GM21737 (cell line): Measurements from ENCODE around the gene RPS25.
"Not testable (repeated sequence)": the region's sequence is repeated elsewhere in the genome, so short reads cannot be mapped to it uniquely, and the experiment has no call there.

Experiments
- ATAC-seq: cut with Tn5 transposase; IDR thresholded peaks from one replicate; pipeline ENCODE4 v1.9.1; 2021; ENCODE audit warnings: mild to moderate bottlenecking, moderate library complexity; ENCODE audit not compliant: unreplicated experiment

The RPS25 gene

DNA sequence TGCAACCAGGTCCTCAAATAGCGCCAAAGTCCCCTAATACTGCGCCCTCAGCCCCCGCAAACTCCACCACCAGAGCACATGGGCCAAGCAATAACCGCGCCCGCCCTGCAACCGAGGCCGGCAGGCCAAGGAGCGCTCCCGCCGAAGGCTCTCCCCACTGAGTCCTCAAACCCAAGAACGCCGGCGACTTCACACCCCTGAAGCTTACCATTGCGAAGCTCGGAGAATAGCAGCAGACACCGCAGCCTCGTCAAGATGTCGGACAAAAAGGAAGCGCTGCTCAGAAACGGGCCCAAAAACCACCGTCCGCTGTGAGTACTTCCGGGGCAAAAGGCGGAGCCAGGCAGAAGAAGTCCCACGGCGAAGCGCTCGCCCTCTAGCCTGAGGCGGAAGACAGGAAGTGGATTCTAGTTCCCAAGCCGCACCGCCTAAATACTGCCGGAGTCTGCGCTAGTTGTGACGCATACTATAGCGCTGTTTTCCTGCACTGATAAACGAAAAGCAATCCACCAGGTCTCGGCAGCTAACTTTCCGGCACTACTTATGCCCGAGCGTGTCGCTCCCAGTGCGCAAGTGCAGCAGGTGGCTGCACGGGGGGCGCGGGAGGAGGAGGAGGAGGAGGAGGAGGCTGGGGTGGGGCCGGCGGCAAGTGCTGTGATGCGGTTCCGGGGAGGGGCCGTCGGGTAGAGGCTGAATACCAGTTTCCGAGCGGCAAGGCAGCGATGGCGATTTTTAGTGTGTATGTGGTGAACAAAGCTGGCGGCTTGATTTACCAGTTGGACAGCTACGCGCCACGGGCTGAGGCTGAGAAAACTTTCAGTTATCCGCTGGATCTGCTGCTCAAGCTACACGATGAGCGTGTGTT lies at the start of gene RPS25, which contains the start of gene TRAPPC4:
TSS of gene RPS25 (minus strand) at position 270 of the 865 bp plus-strand sequence. CDS start at position 211, 59 bp downstream.
TSS of gene TRAPPC4 (plus strand) at position 693 of the 865 bp plus-strand sequence. CDS start at position 723, 30 bp downstream.
- ATAC-seq = peak; percentile 83

DNA sequence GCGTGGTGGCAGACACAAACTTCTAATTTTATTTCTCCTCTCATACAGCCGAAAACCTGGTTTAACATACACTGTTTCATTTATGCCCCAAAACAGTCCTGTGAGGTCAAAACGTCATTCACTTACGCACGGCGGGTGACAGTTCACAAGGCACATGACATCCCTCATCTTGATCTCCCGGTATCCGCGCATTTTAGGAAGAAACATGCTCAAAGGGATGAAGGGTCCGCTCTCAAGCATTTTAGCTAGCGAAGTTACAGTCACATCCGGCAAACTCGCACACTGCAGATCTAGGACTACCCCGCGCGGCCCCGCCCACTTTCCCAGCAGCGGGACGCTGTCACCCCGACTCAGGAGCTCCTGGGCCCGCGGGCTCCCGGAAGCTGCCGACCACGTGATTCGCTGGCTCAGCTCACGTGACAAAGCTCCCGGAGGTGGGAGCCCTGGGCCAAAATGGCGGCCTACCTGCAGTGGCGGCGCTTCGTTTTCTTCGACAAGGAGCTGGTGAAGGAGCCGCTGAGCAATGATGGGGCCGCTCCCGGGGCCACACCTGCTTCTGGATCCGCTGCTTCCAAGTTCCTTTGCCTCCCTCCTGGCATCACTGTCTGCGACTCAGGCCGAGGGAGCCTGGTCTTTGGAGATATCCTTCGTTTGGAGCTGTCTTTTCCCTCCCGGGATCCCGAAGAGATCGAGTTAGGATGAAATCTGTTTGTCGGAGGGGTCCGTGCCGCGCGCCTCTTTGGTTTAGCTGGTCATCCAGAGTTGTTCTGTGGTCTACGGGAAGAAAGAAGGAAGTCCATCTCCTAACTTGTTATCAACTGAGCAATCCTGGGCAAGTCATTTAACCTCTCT lies 49.5 kb upstream of the RPS25 start, which contains the start of gene VPS11:
TSS of gene VPS11 (plus strand) at position 448 of the 852 bp plus-strand sequence. CDS start at position 454, 6 bp downstream.
- ATAC-seq = peak; percentile 89

DNA sequence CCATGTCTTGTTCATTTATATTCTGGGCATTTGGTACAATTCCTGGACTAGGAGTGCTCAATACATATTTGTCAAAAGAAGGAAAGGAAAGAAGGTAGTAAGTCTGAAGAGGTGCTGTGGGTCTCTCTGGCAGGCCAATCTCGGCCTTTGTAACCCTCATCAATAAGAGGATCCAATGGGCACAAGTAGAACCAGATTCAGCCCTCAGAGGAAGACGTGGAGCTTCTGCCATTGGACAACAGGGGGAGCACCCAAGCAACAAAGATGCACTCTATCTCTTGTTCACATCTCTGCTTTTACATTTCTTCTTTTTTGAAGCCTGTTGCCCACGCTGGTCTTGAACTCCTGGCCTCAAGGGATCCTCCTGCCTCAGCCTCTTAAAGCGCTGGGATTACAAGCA lies 47.2 kb upstream of the RPS25 start:
- no peak for ATAC-seq

DNA sequence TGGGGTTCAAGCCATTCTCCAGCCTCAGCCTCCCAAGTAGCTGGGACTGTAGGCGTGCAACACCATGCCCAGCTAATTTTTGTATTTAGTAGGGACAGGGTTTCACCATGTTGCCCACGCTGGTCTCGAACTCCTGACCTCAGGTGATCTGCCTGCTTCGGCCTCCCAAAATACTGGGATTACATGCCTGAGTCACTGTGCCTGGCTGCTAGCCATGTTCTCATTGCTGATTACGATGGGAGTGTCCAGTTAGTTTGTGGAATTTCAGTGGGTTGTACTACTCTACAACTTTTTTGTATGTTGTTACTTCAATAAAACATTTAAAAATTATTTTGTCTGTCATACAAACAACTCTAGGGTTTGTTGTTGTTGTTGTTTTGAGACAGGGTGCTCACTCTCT lies 44.6 kb upstream of the RPS25 start:
- ATAC-seq = no peak

DNA sequence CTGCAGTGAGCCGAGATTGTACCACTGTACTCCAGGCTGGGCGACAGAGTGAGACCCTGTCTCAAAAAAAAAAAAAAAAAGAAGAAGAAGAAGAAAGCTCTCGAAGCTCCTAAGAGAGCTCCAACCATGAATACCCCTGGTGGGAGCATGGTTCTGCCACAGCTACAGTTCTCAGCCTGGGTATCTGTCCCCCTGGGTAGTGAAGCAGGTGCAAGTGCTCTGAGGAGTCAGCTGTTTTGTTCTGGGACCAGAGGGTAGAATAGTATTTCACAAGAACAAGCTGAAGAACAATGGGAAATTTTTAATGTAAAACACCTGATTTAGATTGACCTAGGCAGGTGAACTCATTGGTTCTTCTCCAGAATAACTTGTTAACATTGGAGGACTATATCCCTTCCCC lies 43.1 kb upstream of the RPS25 start:
- ATAC-seq = no peak

DNA sequence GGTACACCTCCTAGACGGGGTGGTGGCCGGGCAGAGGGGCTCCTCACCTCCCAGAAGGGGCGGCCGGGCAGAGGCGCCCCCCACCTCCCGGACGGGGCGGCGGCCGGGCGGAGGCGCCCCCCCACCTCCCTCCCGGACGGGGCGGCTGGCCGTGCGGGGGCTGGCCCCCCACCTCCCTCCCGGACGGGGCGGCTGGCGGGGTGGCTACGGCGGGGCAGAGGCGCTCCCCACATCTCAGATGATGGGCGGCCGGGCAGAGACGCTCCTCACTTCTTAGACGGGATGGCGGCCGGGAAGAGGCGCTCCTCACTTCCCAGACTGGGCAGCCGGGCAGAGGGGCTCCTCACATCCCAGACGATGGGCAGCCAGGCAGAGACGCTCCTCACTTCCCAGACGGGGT lies 41.0 kb upstream of the RPS25 start:
- not testable (repeated sequence) for ATAC-seq

DNA sequence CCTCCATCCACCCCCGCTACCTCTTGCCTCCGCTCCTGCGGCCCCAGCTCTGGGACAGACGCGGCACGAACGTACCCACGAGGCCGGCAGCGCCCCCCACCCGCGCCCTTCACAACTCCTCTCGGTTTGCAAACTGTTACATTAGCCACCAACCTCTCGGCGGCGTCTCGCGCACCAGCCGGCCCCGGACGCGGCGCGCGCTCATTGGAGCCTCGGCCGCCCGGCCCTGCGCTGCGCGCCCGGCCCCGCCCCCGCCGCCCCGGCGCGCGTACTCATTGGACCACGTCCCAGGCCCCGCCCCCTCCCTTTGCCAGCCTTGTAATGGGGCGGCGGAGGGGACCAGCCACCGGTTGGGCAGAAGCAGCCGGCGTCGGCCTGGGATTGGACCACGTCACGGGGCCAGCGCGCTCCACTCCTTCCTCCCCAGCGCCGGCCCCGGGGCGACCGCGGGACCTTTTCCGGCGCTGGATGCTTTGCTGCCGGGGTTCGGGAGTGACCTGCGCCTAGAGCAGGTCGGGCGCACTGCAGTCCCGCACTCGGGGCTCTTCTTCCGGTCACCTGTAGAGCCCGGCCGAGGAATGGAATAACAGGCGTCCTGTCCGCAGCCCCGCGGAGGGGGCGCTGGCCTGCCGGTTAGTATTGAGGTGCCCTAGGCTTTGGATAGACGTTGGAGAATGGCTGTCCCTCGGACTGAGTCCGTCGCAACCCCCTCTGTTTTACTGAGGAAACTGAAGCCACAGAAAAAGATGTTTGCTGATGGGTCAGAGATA lies 39.0 kb upstream of the RPS25 start, which contains the start of gene HYOU1:
TSS of gene HYOU1 (minus strand) at position 206 of the 770 bp plus-strand sequence. CDS start 1,045 bp downstream, outside the sequence.
- ATAC-seq = peak; percentile 89

DNA sequence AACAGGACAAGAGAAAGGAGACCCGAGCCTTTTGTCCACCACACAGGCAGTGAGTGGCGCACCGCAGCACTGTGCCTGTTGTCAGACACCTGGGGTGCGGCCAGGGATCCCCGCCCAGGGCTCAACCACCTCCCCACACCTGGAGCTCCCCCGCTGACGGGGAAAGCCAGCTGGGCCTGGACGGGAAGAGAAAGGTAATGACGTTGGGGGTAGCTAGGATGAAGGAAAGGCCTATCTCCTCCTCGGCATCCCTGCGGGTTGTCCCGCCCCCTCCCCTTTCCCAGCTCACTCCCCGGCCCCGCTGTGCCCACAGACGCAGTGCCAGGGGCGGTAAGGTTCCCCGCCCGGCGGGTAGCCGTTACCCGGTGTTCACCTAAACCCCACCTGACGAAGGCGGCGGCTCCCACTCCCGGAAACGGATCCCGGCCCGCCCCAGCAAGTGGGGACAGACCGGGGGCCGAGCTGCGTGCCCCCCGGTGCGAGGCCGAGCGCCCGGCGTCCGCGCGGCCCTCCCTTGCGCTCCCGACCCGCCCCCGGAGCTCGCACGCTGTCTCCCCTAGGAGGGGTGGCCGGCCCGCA lies 38.4 kb upstream of the RPS25 start:
- peak; percentile 3 for ATAC-seq

DNA sequence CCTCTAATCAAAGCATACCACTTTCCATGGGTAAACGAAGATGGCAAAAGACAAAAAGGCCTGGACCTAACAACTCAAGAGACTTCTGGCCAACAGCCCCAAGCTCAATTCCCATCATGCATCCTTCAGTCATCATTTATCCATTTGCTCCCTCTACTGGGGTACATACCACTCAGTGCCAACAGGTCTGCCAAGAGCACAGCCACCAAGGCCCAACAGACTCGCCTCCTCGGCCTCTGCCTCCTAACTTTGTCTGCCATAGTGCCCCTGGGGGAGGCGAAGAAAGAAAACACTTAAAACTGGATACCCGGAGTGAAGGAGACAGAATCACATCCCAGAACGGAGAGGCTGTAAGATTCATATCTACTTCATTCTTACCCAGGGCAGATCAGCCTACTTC lies 37.8 kb upstream of the RPS25 start:
- ATAC-seq = no peak

DNA sequence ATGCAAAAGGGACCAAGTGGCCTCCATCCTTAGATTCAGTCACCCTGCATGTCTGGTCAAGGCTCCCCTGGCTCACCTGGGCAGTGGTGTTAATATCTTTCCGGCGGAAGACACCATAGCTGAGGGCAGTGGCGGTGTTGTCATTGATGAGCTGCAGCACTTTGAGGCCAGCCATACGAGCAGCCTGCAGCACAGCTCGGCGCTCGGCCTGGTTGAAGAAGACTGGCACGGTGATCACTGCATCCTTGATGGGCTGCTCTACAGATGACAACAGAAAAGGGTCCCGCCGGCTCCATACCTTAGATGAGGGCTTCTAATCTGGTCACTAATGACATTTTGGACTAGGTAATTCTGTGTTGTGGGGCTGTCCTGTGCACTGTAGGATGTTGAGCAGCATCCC lies 36.3 kb upstream of the RPS25 start:
- ATAC-seq = no peak

DNA sequence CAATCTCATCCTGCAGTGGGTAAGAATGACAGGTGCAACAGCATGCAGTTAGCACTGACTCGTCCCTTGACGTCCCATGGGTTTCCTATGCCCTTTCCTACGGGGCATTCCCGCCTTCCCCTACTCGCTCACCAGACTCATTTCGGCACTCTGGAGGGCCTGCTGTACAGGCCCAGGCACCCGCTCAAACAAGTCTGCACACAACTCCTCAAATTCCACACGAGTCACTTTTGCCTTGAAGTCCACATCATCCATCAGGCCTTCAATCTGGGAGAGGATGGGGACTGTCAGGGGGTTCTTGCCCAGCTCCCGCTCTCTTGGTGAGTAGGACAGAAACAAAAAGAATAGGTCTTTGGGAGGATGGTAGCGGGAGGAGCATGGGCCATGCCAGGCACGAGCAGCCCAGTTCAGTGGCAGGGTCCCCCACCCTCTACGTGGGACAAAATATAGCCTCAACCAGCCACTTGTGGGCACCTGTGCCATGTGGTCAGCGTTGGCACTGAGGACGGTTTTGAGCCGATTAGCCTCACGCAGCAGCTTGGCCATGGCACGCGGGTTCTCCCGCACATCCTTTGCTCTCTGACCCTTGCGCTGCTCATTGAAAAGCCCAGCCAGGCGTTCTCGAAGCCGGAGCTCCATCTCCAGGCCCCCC lies 34.1 kb upstream of the RPS25 start:
- ATAC-seq = no peak

DNA sequence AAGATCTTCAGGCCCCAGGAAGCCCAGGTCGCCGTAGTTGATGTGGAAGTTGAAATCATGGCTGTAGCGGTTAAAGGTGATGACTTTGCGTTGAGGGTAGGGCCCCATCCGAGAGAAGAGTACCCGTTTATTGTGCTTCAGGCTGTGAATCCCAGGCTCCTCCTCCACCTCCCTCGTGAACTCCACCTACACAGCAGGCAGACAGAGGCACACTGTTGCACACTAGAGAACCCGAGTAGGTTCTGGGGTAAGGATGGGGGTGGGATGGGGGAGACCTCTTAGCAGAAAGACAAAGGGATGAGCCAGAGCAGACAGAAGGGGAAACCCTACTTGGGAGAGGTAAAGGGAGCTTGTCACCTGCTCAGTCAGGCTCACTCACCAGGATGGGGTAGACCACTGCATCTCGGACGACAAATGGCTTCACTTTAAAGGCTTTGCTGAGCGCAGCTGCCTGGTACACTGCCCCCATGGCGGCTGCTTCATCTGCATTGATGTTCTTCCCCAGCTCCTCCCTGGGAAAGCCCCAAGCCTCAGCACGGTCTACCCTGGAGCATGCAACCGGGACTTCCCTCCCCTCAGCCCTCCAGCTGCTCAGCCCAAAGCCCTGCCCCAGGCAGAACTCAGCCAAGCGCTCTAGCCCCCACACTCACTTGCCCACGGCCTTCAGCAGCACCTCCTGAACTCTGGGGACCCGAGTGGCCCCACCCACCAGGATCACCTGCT lies 33.5 kb upstream of the RPS25 start:
- ATAC-seq = no peak

DNA sequence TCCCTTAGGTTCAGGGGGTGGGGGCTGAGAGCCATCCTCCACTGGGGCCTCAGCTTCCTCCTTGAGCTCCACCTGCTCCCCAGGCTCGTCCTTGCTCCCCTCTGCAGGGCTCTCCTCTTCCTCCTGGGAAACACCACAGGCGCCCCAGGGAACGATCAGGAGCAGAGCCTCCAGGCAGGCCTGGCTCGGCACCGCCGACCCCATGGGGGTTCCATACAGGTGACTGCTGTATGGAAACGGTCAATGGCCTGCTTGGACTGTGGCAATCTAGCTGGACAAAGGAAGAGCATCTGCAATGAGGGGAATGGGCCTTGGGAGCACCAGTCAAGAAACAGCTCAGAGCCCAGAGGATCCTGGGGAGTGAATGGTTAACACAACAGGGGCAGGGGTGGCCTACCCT lies 30.9 kb upstream of the RPS25 start:
- ATAC-seq = no peak

DNA sequence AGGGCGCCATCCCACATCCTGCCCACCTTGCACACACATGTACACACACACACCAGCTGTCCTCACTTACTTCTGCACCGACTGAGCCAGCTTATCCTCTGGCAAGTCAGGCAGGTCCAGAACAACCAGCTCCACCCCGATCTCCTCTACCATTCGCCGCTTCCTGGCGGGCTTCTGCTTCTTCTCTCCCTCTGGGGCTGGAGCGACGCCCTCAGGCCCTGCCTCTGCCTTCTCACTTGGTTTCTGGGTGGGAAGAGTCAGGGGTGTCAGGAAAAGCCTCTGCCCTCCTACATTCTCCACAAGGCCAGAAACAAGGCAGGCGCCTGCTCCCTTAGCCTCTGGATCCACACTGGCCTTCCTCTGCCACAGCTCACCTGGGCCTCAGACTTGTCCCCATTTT lies 30.5 kb upstream of the RPS25 start:
- ATAC-seq = no peak

DNA sequence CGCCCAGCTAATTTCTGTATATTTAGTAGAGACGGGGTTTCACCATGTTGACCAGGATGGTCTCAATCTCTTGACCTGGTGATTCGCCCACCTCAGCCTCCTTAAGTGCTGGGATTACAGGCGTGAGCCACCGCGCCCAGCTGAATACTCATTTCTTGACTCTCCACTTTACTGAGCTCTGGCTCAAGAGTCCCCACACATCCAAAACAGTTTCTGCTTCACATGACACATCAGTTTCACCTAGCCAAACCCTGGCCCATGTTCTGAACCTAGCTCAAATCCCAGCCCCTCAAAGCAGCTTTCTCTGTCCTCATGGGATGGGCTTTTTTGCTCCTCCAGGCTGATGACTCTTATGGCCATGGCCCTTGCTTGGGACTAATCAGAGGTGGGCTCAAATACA lies 29.1 kb upstream of the RPS25 start:
- ATAC-seq = no peak

DNA sequence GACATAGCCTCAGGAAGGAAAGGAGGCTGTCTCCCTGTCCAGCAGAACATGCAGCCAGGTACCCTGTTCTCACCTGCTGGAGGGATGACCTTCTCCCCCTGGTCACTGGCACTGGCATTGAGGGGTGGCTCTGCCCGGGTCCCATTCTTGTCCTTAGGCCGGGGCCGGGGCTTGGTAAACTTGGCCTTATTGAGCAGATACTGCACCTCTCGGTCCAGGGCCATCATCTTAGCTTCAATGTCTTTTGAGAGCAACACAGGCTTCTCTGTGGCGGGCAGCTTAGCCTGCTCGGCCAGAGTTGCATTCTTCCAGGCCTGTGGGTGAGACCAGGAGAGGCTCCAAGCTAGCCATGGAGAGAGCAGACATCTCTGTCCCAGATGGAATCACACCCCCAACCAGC lies 28.3 kb upstream of the RPS25 start:
- no peak for ATAC-seq

DNA sequence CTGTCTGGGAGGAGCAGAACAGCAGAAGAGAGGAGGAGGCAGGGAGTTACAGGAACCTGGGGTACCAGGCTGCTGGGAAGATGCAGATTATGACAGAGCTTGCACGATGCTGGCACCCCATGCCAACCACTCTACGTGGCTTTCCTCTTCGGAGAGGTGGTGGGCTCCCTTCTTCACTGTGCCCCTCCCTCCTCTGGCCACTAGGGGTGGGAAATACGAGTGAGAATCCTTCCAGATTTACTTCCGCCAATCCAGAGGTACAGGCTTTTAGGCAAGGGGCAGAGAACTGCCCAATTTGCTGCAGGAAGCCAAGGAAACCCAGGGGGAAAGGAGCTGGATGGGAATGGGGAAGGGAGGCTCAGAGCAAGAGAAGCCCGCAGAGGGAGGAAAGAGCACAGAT lies 26.6 kb upstream of the RPS25 start:
- no peak for ATAC-seq

DNA sequence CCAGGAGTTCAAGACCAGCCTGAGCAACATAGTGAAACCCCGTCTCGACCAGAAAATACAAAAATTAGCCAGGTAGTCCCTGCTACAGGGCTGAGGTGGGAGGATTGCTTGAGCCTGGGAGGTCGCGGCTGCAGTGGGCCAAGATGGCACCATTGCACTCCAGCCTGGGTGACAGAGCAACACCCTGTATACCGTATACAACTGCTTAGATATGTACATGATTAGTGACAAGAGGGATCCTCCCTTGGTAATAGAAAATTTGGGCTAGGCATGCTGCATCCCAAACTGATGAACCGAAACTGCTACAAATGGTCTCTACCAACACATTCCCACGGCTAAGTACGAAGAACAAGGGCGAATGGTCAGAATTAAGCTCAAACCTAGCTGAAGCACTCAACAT lies 24.8 kb upstream of the RPS25 start:
- ATAC-seq = no peak

DNA sequence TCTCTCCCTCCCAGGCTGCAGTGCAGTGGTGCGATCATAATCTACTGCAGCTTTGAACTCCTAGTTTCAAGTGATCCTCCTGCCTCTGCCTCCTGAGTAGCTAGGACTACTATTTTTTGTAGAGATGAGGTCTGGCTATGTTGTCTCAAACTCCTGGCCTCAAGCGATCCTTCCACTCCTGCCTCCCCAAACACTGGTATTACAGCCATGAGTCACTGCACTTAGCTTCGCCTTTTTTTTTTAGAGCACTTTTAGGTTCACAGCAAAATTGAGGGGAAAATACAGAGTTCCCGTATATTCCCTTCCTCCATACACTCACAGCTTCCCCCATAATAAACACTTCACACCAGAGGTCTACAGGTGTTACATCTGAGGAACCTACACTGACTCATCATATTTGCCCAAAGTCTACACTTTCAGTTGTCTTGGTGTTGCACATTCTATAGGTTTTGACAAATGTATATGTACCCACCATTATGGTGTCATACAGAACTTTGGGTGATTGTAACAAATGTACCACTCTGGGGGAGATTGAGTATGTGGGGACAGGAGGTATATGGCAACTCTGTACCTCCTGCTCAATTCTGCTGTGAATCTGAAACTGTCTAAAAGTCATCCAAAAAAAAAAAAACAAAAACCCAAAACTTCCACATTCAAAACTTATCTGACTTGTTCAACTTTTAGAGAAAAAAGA lies 23.8 kb upstream of the RPS25 start:
- ATAC-seq = no peak
